Neural cell (in vitro differentiated cells): Measurements from ENCODE around the gene NDUFV1. TPM values are rescaled to one million over a fixed set of nuclear protein-coding genes. Genes with fewer than 3 reads are reported as not detected.

Experiments used
- H2AFZ ChIP-seq: fragments of 200-600, 300-800 bp; sonication (generic), shearing (Covaris generic); 2 replicates; pipeline ENCODE4 v1.6.0; 2014; ENCODE audit warnings: low read depth, mild to moderate bottlenecking, antibody characterized with exemption, low read length, moderate library complexity
- H3F3A ChIP-seq: fragments of 200-600 bp; shearing (Covaris generic); 2 replicates; pipeline ENCODE4 v1.6.1; 2016; ENCODE audit warnings: mild to moderate bottlenecking, moderate library complexity, mixed read lengths, antibody characterized with exemption, low read length; ENCODE audit not compliant: insufficient read depth, poor library complexity, severe bottlenecking
- H3K27ac ChIP-seq: fragments of 200-600, 300-800 bp; sonication (generic), shearing (Covaris generic); 2 replicates; pipeline ENCODE4 v1.5.1; 2014; ENCODE audit warnings: mild to moderate bottlenecking, low read length, moderate library complexity
- H3K27me3 ChIP-seq: fragments of 300-800, 200-600 bp; sonication (generic), shearing (Covaris generic); 2 replicates; pipeline ENCODE4 v1.6.0; 2014; ENCODE audit warnings: mild to moderate bottlenecking, low read depth, low read length, moderate library complexity; ENCODE audit not compliant: insufficient read depth
- H3K36me3 ChIP-seq: fragments of 300-800, 200-600 bp; sonication (generic), shearing (Covaris generic); 2 replicates; pipeline ENCODE4 v1.5.1; 2014; ENCODE audit warnings: mild to moderate bottlenecking, antibody characterized with exemption, low read length, moderate library complexity; ENCODE audit not compliant: insufficient read depth
- H3K4me2 ChIP-seq: fragments of 300-800, 200-600 bp; sonication (generic), shearing (Covaris generic); 2 replicates; pipeline ENCODE4 v1.6.0; 2014; ENCODE audit warnings: mild to moderate bottlenecking, low read length
- H3K4me3 ChIP-seq: fragments of 300-800, 200-600 bp; sonication (generic), shearing (Covaris generic); 2 replicates; pipeline ENCODE4 v1.5.1; 2014; ENCODE audit warnings: mild to moderate bottlenecking, low read length, moderate library complexity
- H3K79me2 ChIP-seq: fragments of 200-600 bp; shearing (Covaris generic); replicated peaks from 2 replicates; pipeline ENCODE4 v1.6.0; 2014; ENCODE audit warnings: mild to moderate bottlenecking, low read length, moderate library complexity; ENCODE audit not compliant: insufficient read depth
- H3K9ac ChIP-seq: fragments of 300-800, 200-600 bp; sonication (generic), shearing (Covaris generic); 2 replicates; pipeline ENCODE4 v1.6.1; 2016; ENCODE audit warnings: mild to moderate bottlenecking, low read length, mixed read lengths
- H3K9me2 ChIP-seq: fragments of 200-600 bp; shearing (Covaris generic); 2 replicates; pipeline ENCODE4 v1.6.1; 2016; ENCODE audit warnings: mild to moderate bottlenecking, low read length, mixed read lengths; ENCODE audit not compliant: insufficient read depth
- H3K9me3 ChIP-seq: fragments of 200-600, 300-800 bp; sonication (generic), shearing (Covaris generic); 2 replicates; pipeline ENCODE4 v1.6.1; 2016; ENCODE audit warnings: mild to moderate bottlenecking, mixed run types, low read length, moderate library complexity, mixed read lengths
- H4K20me1 ChIP-seq: fragments of 200-600 bp; shearing (Covaris generic); 2 replicates; pipeline ENCODE4 v1.6.1; 2016; ENCODE audit warnings: mild to moderate bottlenecking, mixed run types; ENCODE audit not compliant: insufficient read depth
- EZH2 ChIP-seq: fragments of 200-600, 300-800 bp; shearing (Covaris generic), sonication (generic); IDR thresholded peaks from 2 replicates; pipeline ENCODE4 v1.6.1; 2014; ENCODE audit warnings: antibody characterized with exemption, low read length, borderline replicate concordance, mild to moderate bottlenecking; ENCODE audit not compliant: insufficient read depth, poor library complexity, severe bottlenecking
- MXI1 ChIP-seq: fragments of 450-650 bp; conservative IDR thresholded peaks from 2 replicates; pipeline ENCODE4 v1.6.1; 2014; ENCODE audit warnings: antibody characterized with exemption, mild to moderate bottlenecking; ENCODE audit not compliant: poor library complexity, severe bottlenecking
- POLR2AphosphoS5 ChIP-seq: IDR thresholded peaks from 2 replicates; pipeline ENCODE4 v1.6.1; 2012
- RAD21 ChIP-seq: fragments of 450-650 bp; conservative IDR thresholded peaks from 2 replicates; pipeline ENCODE4 v1.6.1; 2014; ENCODE audit warnings: antibody characterized with exemption, mild to moderate bottlenecking, moderate library complexity
- SMC3 ChIP-seq: fragments of 450-650 bp; conservative IDR thresholded peaks from 2 replicates; pipeline ENCODE4 v1.6.1; 2014; ENCODE audit warnings: antibody characterized with exemption, mild to moderate bottlenecking, moderate library complexity; ENCODE audit not compliant: poor library complexity
- TAF1 ChIP-seq: IDR thresholded peaks from 2 replicates; pipeline ENCODE4 v1.6.1; 2012; ENCODE audit warnings: low read depth
- polyA plus RNA-seq: library from polyadenylated mRNA; depleted of rRNA; stranded (reverse); fragments of >200 nt; gene quantifications from 2 replicates; pipeline ENCODE4 v1.2.3, GENCODE V29; 2014
- TF ChIP-seq, protein P1 (sequence below): IDR thresholded peaks from 2 replicates; pipeline ENCODE4 v1.6.1; 2012; ENCODE audit warnings: borderline replicate concordance
- TF ChIP-seq, protein P2 (sequence below): fragments of 450-650 bp; IDR thresholded peaks from 2 replicates; pipeline ENCODE4 v1.5.1; 2014; ENCODE audit warnings: antibody characterized with exemption, mild to moderate bottlenecking, moderate library complexity; ENCODE audit not compliant: poor library complexity, severe bottlenecking

Gene NDUFV1
- polyA plus RNA-seq, 1 donor from 2014 or later = 393 TPM

DNA sequence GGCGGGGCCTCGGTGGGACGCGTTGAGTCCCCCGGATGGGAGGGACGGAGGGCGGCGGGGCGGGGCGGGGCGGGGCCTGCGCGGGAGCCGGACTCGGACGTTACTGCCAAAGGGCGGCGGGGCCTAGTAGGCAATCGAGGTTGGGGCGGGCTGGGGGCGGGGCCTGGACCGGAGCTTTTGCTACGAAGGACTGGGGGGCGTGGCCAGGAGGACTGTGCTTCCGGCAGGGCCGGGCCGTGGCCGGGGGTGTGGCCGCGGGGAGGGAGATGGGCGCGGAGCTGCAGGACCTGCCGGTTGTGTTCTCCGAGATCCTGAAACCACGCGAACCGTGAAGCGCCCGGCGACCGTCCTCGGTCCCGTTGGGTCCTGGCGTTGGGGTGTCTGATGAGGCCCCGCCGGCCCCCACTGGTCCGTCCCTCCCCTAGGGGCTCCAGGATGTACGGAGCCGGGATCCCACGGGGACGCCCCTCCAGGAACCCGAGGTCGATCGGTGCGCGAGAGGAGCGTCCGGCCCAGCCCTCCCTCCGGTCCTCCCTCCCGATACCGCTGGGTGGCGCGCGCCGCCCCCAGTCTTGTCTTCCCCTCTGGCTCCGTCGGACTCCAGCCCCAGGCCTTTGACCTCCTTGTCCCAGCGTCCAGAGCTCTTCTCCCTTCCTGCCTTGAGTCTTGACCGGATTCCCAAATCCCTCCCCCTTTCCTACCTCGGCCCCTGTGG is 23.6 kb downstream of the NDUFV1 start:
- no peaks in the 10 kb centered on the region for H3K27me3 ChIP-seq
- peak overlapping the region; percentile 98 for H3K4me3 ChIP-seq
- no peaks in the 10 kb centered on the region for H3K9me3 ChIP-seq
- peak overlapping the region; percentile 59 for H3K27ac ChIP-seq
- H3K4me2 ChIP-seq = peak overlapping the region; percentile 57
- no peaks in the 10 kb centered on the region for H3F3A ChIP-seq
- no peaks in the 10 kb centered on the region for H4K20me1 ChIP-seq
- H3K9me2 ChIP-seq = no peaks in the 10 kb centered on the region
- peak overlapping the region; percentile 94 for H2AFZ ChIP-seq
- H3K79me2 ChIP-seq = no peaks in the 10 kb centered on the region
- no peaks in the 10 kb centered on the region for H3K36me3 ChIP-seq
- H3K9ac ChIP-seq = peak overlapping the region; percentile 91
- TF ChIP-seq SMC3 (peak; percentile 78), TAF1 (no peak), MXI1 (peak; percentile 43), RAD21 (peak; percentile 70), POLR2AphosphoS5 (peak; percentile 66), EZH2 (no peak)
- TF ChIP-seq, protein P1, sequence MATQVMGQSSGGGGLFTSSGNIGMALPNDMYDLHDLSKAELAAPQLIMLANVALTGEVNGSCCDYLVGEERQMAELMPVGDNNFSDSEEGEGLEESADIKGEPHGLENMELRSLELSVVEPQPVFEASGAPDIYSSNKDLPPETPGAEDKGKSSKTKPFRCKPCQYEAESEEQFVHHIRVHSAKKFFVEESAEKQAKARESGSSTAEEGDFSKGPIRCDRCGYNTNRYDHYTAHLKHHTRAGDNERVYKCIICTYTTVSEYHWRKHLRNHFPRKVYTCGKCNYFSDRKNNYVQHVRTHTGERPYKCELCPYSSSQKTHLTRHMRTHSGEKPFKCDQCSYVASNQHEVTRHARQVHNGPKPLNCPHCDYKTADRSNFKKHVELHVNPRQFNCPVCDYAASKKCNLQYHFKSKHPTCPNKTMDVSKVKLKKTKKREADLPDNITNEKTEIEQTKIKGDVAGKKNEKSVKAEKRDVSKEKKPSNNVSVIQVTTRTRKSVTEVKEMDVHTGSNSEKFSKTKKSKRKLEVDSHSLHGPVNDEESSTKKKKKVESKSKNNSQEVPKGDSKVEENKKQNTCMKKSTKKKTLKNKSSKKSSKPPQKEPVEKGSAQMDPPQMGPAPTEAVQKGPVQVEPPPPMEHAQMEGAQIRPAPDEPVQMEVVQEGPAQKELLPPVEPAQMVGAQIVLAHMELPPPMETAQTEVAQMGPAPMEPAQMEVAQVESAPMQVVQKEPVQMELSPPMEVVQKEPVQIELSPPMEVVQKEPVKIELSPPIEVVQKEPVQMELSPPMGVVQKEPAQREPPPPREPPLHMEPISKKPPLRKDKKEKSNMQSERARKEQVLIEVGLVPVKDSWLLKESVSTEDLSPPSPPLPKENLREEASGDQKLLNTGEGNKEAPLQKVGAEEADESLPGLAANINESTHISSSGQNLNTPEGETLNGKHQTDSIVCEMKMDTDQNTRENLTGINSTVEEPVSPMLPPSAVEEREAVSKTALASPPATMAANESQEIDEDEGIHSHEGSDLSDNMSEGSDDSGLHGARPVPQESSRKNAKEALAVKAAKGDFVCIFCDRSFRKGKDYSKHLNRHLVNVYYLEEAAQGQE = peak; percentile 24
- TF ChIP-seq, protein P2, sequence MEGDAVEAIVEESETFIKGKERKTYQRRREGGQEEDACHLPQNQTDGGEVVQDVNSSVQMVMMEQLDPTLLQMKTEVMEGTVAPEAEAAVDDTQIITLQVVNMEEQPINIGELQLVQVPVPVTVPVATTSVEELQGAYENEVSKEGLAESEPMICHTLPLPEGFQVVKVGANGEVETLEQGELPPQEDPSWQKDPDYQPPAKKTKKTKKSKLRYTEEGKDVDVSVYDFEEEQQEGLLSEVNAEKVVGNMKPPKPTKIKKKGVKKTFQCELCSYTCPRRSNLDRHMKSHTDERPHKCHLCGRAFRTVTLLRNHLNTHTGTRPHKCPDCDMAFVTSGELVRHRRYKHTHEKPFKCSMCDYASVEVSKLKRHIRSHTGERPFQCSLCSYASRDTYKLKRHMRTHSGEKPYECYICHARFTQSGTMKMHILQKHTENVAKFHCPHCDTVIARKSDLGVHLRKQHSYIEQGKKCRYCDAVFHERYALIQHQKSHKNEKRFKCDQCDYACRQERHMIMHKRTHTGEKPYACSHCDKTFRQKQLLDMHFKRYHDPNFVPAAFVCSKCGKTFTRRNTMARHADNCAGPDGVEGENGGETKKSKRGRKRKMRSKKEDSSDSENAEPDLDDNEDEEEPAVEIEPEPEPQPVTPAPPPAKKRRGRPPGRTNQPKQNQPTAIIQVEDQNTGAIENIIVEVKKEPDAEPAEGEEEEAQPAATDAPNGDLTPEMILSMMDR = peak; percentile 94

DNA sequence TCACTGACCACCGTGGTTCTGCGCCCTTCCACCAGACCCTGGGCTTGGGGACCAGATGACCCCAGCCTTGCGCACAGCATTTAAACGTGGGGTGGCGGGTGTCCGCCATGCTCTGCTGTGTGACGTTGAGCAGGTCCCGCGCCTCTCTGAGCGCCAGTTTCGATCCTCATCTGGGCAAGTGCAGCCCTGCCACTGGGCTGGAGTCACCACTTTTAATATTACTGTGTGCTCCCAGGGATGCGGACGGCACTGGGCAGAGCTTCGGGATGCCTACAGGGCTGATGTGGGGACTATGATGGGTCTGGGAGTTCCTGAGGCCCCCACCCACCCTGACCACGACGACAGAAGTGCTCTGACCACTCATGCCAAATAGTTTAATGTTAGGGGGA is 24.2 kb downstream of the NDUFV1 start:
- Histone ChIP-seq H3K79me2 (no peaks in the 10 kb centered on the region), H3K9ac (peak overlapping the region; percentile 91), H3K36me3 (no peaks in the 10 kb centered on the region), H3K27me3 (no peaks in the 10 kb centered on the region), H3F3A (no peaks in the 10 kb centered on the region), H3K4me3 (peak overlapping the region; percentile 98), H3K9me2 (no peaks in the 10 kb centered on the region), H3K27ac (peak overlapping the region; percentile 59), H4K20me1 (no peaks in the 10 kb centered on the region), H3K4me2 (peak overlapping the region; percentile 57), H3K9me3 (no peaks in the 10 kb centered on the region), H2AFZ (peak overlapping the region; percentile 94)
- TF ChIP-seq RAD21 (peak; percentile 19), EZH2 (no peak), MXI1 (peak; percentile 27), POLR2AphosphoS5 (no peak), SMC3 (peak; percentile 53)
- TF ChIP-seq, protein P2 = no peak
